ENCODE results near the gene CYTH3. TPM values are rescaled to one million over a fixed set of nuclear protein-coding genes. Genes with fewer than 3 reads are reported as not detected.

CYTH3 gene
- polyA plus RNA-seq, 1 donor: 30.9 TPM

DNA sequence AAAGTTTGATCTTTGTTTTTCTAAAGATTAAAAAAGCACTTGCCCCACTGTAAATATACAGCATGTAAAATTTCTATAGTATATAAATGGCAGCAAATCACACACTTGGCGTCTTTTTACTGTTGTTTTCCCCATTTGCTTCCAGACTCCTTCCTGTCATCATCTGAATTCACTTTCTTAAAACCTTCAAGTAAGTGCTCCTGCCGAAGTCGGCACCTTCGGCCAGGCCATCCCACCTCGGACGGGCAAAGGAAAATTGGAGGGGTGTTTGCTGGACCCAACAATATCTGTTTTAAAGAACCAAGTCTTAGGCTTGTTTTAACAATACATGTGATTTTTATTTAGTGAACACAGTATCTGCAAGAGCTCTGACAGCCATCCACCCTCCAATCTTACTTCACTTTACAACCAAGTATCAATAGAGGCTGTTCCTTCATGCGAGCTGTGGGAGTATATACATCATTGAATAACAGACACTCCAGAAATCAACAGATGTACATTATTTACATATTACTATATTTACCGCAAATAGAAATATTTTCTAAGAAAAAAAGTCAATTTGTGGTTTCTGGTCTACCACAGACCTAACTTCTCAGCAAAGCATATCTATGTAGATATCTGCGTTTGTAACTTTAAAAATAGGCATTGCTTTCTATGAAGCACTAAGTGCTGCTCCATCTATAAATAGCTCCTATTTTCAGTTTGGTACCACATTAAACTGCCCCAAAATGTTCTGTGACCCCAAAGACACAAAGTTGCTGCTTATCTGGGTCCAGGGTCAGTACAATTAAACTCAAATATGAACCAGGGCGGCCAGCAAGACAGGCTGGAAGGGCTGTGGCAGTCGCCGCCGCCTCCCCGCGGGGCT lies 110.7 kb downstream of the CYTH3 start:
- 80% methylated on average over 1 of the region's 15 CpGs for WGBS (ENCODE audit: insufficient coverage, low lambda C conversion rate)

GRCh38 chr7:6160191-6160623 lies 112.2 kb downstream of the CYTH3 start:
- 64% methylated on average over 9 of the region's 15 CpGs for WGBS (ENCODE audit: insufficient coverage, low lambda C conversion rate)

More for the DNA sequence above, 110.7 kb downstream of the CYTH3 start:
- no peak for DNase-seq
- H3K27me3 ChIP-seq (ENCODE audit: control insufficient read depth, insufficient read depth, low read length): no peaks in the 10 kb centered on the region
- H3K4me3 ChIP-seq (ENCODE audit: low read length): no peak overlapping the region
- peaks cover 2% of the 10 kb centered on the region for H3K4me1 ChIP-seq (ENCODE audit: control insufficient read depth, insufficient read depth, low read length)
- peaks cover 62% of the 10 kb centered on the region for H3K36me3 ChIP-seq (ENCODE audit: control insufficient read depth, insufficient read depth, low read length)
- H3K9me3 ChIP-seq (ENCODE audit: control insufficient read depth, low read depth, low read length): no peaks in the 10 kb centered on the region
- H3K27ac ChIP-seq (ENCODE audit: low read length): no peak overlapping the region

DNA sequence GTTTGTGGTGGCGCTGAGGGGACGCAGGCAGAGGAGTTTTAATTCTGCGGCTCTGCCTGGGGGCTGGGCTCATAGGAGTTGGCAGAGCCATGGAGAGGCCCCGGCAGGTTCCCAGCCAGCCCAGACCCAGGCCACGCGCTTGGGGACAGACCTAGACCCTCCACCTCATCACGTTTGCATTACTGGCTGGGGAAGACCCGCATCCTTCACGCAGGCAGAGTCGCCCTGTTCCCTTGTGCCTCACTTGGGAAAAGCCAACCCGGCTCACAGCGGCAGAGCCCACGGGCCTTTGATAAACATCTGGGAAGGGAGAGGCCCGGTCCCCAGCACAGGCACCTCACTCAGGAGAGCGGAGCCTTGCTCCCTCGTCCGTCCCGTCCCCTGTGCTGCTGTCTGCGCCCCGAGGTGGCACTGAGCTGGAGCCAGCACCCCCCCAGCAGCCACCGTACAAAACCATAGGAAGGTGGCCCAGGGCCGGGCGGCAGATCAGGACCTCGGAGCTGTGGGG lies 112.8 kb downstream of the CYTH3 start:
- WGBS (ENCODE audit: insufficient coverage, low lambda C conversion rate): no CpG with 5 or more reads among the region's 24 CpGs
- peaks cover 69% of the 10 kb centered on the region for H3K36me3 ChIP-seq (ENCODE audit: control insufficient read depth, insufficient read depth, low read length)
- DNase-seq: no peak
- H3K27me3 ChIP-seq (ENCODE audit: control insufficient read depth, insufficient read depth, low read length): no peaks in the 10 kb centered on the region
- H3K4me3 ChIP-seq (ENCODE audit: low read length): no peak overlapping the region
- H3K4me1 ChIP-seq (ENCODE audit: control insufficient read depth, insufficient read depth, low read length): peaks cover 2% of the 10 kb centered on the region
- no peaks in the 10 kb centered on the region for H3K9me3 ChIP-seq (ENCODE audit: control insufficient read depth, low read depth, low read length)
- no peak overlapping the region for H3K27ac ChIP-seq (ENCODE audit: low read length)

More at GRCh38 chr7:6160191-6160623, 112.2 kb downstream of the CYTH3 start:
- Histone ChIP-seq H3K4me3 (ENCODE audit: low read length) (no peak overlapping the region), H3K27me3 (ENCODE audit: control insufficient read depth, insufficient read depth, low read length) (no peaks in the 10 kb centered on the region), H3K27ac (ENCODE audit: low read length) (no peak overlapping the region), H3K4me1 (ENCODE audit: control insufficient read depth, insufficient read depth, low read length) (peaks cover 2% of the 10 kb centered on the region), H3K9me3 (ENCODE audit: control insufficient read depth, low read depth, low read length) (no peaks in the 10 kb centered on the region), H3K36me3 (ENCODE audit: control insufficient read depth, insufficient read depth, low read length) (peaks cover 70% of the 10 kb centered on the region)
- peak; percentile 19 to 32 for DNase-seq

DNA sequence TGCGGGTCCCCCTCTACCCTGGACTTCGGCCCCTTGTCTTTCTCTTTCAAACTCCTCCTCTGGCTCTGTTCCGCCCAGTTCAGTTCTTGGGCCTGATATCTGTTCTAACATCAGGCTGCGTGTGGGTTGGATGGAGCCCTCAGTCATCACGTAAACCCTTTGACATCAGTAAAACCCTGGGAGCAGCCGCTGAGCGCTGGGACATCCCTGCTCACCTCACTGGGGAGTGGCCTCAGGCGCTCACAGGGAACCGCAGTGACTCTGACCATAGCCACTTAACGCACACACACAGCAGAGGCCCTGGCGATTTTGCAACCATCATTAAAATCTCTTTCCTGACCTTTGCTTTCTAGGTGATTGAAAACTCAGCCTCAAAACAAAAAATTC lies 113.3 kb downstream of the CYTH3 start:
- Histone ChIP-seq H3K27me3 (ENCODE audit: control insufficient read depth, insufficient read depth, low read length) (no peaks in the 10 kb centered on the region), H3K4me3 (ENCODE audit: low read length) (no peak overlapping the region), H3K9me3 (ENCODE audit: control insufficient read depth, low read depth, low read length) (peaks cover 2% of the 10 kb centered on the region), H3K36me3 (ENCODE audit: control insufficient read depth, insufficient read depth, low read length) (peaks cover 68% of the 10 kb centered on the region), H3K27ac (ENCODE audit: low read length) (no peak overlapping the region), H3K4me1 (ENCODE audit: control insufficient read depth, insufficient read depth, low read length) (peaks cover 2% of the 10 kb centered on the region)
- peak in 1 of 2 donors; percentile 19 for DNase-seq
- 20% methylated on average over 1 of the region's 11 CpGs for WGBS (ENCODE audit: insufficient coverage, low lambda C conversion rate)

GRCh38 chr7:6158424-6159096 lies 113.9 kb downstream of the CYTH3 start:
- Histone ChIP-seq H3K36me3 (ENCODE audit: control insufficient read depth, insufficient read depth, low read length) (peaks cover 69% of the 10 kb centered on the region), H3K9me3 (ENCODE audit: control insufficient read depth, low read depth, low read length) (peaks cover 7% of the 10 kb centered on the region), H3K4me3 (ENCODE audit: low read length) (no peak overlapping the region), H3K4me1 (ENCODE audit: control insufficient read depth, insufficient read depth, low read length) (peaks cover 2% of the 10 kb centered on the region), H3K27me3 (ENCODE audit: control insufficient read depth, insufficient read depth, low read length) (no peaks in the 10 kb centered on the region), H3K27ac (ENCODE audit: low read length) (no peak overlapping the region)
- 70% methylated on average over 2 of the region's 29 CpGs for WGBS (ENCODE audit: insufficient coverage, low lambda C conversion rate)
- no peak for DNase-seq

GRCh38 chr7:6157685-6158423 lies 114.6 kb downstream of the CYTH3 start:
- DNase-seq: no peak
- no peak overlapping the region for H3K27ac ChIP-seq (ENCODE audit: low read length)
- no CpG with 5 or more reads among the region's 28 CpGs for WGBS (ENCODE audit: insufficient coverage, low lambda C conversion rate)
- H3K9me3 ChIP-seq (ENCODE audit: control insufficient read depth, low read depth, low read length): peaks cover 8% of the 10 kb centered on the region
- H3K4me1 ChIP-seq (ENCODE audit: control insufficient read depth, insufficient read depth, low read length): peaks cover 2% of the 10 kb centered on the region
- no peak overlapping the region for H3K4me3 ChIP-seq (ENCODE audit: low read length)
- peaks cover 68% of the 10 kb centered on the region for H3K36me3 ChIP-seq (ENCODE audit: control insufficient read depth, insufficient read depth, low read length)
- H3K27me3 ChIP-seq (ENCODE audit: control insufficient read depth, insufficient read depth, low read length): no peaks in the 10 kb centered on the region

DNA sequence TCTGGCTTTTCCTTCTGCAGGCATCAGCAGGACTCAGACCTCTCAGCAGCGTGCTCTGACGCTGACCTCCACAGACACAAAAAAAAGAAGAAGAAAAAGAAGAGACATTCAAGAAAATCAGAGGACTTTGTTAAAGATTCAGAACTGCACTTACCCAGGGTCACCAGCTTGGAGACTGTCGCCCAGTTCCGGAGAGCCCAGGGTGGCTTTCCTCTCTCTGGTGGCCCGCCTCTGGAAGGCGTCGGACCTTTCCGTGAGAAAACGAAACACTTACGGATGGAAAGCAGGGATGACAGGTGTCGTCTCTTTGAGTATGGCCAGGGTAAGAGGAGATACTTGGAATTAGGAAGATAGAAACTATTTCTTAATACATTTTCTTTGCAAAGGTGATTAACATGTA lies 115.7 kb downstream of the CYTH3 start:
- Histone ChIP-seq H3K27ac (ENCODE audit: low read length) (no peak overlapping the region), H3K27me3 (ENCODE audit: control insufficient read depth, insufficient read depth, low read length) (no peaks in the 10 kb centered on the region), H3K4me1 (ENCODE audit: control insufficient read depth, insufficient read depth, low read length) (peaks cover 2% of the 10 kb centered on the region), H3K9me3 (ENCODE audit: control insufficient read depth, low read depth, low read length) (peaks cover 8% of the 10 kb centered on the region), H3K36me3 (ENCODE audit: control insufficient read depth, insufficient read depth, low read length) (peaks cover 70% of the 10 kb centered on the region), H3K4me3 (ENCODE audit: low read length) (no peak overlapping the region)
- no peak for DNase-seq
- 100% methylated on average over 2 of the region's 11 CpGs for WGBS (ENCODE audit: insufficient coverage, low lambda C conversion rate)

GRCh38 chr7:6155596-6155995 lies 116.8 kb downstream of the CYTH3 start:
- DNase-seq: no peak
- H3K27me3 ChIP-seq (ENCODE audit: control insufficient read depth, insufficient read depth, low read length): no peaks in the 10 kb centered on the region
- WGBS (ENCODE audit: insufficient coverage, low lambda C conversion rate): no CpG with 5 or more reads among the region's 11 CpGs
- peaks cover 8% of the 10 kb centered on the region for H3K9me3 ChIP-seq (ENCODE audit: control insufficient read depth, low read depth, low read length)
- H3K4me3 ChIP-seq (ENCODE audit: low read length): no peak overlapping the region
- no peak overlapping the region for H3K27ac ChIP-seq (ENCODE audit: low read length)
- peaks cover 2% of the 10 kb centered on the region for H3K4me1 ChIP-seq (ENCODE audit: control insufficient read depth, insufficient read depth, low read length)
- H3K36me3 ChIP-seq (ENCODE audit: control insufficient read depth, insufficient read depth, low read length): peaks cover 79% of the 10 kb centered on the region

DNA sequence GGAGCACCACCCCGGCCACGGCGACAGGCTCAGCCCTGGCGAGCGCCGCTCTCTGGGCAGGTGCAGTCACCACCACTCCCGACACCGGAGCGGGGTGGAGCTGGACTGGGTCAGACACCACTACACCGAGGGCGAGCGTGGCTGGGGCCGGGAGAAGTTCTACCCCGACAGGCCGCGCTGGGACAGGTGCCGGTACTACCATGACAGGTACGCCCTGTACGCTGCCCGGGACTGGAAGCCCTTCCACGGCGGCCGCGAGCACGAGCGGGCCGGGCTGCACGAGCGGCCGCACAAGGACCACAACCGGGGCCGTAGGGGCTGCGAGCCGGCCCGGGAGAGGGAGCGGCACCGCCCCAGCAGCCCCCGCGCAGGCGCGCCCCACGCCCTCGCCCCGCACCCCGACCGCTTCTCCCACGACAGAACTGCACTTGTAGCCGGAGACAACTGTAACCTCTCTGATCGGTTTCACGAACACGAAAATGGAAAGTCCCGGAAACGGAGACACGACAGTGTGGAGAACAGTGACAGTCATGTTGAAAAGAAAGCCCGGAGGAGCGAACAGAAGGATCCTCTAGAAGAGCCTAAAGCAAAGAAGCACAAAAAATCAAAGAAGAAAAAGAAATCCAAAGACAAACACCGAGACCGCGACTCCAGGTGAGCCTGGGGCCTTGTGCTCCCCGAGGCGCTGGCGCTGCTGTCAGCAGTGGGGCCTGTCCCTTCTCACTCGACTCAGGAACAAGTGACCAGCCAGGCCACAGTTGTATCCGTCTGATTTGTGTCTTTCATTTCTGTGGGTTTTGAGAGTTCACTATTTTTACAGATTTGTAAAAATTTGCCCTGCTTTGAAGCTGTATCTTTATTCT lies 117.7 kb downstream of the CYTH3 start:
- Histone ChIP-seq H3K27ac (ENCODE audit: low read length) (no peak overlapping the region), H3K4me3 (ENCODE audit: low read length) (no peak overlapping the region), H3K36me3 (ENCODE audit: control insufficient read depth, insufficient read depth, low read length) (peaks cover 86% of the 10 kb centered on the region), H3K4me1 (ENCODE audit: control insufficient read depth, insufficient read depth, low read length) (peaks cover 2% of the 10 kb centered on the region), H3K27me3 (ENCODE audit: control insufficient read depth, insufficient read depth, low read length) (no peaks in the 10 kb centered on the region), H3K9me3 (ENCODE audit: control insufficient read depth, low read depth, low read length) (peaks cover 8% of the 10 kb centered on the region)
- no peak for DNase-seq
- 92% methylated on average over 3 of the region's 64 CpGs for WGBS (ENCODE audit: insufficient coverage, low lambda C conversion rate)
